NCI-H748 (cell line): ENCODE measurements around the gene BLOC1S1.
A peak's percentile ranks its signal among the peaks of the same experiment; 100 is the strongest.

Source experiments
- DNase-seq: peaks from one replicate; lab custom pipeline; 2025; ENCODE audit not compliant: unreplicated experiment; lab: John Stamatoyannopoulos, UW

Gene BLOC1S1

GRCh38 chr12:55726971-55727370 lies 11.1 kb downstream of the BLOC1S1 start:
- DNase-seq, result no peak

DNA sequence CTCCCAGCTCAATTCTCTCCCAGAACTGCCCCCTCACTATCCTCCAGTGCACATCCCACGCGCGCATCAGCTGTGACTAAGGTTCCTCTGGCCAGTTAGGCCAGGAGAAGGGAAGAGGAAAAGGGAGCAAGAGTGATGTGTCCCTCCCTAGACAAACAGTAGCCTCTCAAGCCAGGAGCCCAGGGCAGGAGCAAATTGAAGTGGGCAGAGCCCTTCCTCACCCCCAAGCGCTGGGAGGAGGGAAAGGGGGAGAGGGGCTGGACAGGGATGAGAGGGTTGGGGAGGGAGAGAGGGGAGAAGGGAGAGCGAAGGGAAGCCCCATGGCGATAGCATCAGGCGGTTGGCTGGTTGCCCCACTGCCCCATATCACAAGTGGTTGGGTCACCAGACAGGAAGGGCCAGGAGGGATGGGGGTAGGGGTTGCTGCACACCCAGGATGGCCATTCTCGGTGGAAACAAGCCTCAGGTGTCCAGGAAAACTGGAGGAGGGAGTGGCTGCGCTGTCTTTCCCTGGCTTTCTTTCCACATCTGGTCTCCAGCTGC lies 11.9 kb downstream of the BLOC1S1 start:
- peak; percentile 71 for DNase-seq

DNA sequence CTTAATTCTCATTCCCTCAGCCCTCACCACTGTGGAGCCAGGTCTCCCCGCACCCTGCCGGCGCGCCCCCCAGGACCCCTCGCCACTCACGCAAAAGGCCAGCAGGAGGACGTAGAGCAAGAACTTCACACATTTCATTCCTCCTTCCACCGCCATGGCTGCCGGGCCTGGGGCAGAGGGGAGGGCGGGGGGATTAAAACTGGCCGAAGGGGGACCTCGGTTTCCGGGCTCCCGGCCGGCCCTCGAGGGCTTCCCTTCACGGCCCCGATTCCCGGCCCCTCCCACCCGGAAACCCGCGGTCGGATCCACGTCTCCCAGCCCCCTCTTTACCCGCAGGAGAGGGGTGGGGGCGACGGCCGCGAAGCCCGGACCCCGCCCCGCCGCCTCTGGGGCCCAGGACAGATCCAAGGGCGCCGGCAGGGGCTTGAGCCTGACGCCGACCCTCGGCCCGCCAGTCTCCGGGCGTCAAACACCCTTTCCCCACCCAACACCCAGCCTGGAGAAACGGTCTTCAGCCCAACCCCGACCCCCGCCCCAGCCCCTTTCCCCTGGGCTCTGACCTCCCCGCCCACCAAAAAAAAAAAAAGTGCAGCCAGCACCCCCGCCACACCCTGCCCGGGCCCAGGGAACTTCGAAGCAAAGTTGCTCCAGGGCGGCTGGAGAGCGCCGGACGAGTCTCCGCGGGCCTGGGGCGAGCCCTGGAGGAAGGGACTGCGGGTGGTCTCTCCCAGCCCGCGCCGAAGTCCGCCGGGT lies 12.5 kb downstream of the BLOC1S1 start:
- peak; percentile 62 for DNase-seq

DNA sequence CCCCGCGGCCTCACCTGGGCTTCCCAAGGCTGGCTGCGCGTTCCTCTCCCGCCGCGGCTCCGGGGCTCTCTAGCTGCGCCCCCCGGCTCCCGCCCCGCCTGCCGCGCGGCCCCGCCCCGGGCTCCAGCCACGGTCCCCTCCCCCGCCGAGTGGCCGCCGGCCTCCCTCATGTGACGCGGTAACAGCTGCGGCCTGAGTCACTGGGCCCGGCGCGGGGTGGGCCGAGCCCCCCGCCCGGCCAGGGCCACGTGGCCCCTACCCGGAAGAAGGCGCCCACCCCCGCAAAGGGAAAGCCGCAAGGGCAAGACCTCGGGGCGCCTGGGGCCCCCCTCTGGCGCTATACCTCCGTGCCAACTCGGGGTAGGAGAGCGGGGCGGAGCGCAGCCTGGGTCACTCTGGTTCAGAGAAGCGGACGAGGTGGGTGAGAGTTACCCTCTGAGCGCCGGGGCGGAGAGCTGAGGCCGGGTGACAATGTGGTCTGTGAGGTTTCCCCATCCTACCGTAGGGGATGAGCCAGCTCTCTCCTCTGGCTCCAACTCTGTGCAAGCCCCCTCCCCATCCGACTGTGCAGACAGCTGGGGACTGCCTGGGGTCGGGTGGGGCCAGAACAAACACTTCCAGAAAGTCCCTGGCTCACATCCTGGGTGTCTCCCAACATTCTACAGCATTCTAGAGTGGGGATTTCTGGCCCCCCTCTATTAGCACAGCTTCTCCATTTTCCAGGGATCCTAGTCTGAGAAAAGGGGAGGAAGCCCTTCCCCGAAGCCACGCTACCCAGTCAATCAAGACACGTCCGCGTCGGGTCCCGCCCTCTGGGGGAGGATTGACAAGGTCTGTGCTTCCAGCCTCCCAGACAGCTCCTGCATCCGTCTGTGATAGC lies 13.3 kb downstream of the BLOC1S1 start, which contains the start of gene CD63:
Gene CD63, minus strand, starts transcription at position 71 of the 880 bp plus-strand sequence. CDS start 668 bp downstream, outside the sequence.
- DNase-seq, result peak; percentile 91

GRCh38 chr12:55729819-55730818 lies 14.3 kb downstream of the BLOC1S1 start:
- no peak for DNase-seq

GRCh38 chr12:55732288-55732687 lies 16.4 kb downstream of the BLOC1S1 start:
- DNase-seq, result no peak

DNA sequence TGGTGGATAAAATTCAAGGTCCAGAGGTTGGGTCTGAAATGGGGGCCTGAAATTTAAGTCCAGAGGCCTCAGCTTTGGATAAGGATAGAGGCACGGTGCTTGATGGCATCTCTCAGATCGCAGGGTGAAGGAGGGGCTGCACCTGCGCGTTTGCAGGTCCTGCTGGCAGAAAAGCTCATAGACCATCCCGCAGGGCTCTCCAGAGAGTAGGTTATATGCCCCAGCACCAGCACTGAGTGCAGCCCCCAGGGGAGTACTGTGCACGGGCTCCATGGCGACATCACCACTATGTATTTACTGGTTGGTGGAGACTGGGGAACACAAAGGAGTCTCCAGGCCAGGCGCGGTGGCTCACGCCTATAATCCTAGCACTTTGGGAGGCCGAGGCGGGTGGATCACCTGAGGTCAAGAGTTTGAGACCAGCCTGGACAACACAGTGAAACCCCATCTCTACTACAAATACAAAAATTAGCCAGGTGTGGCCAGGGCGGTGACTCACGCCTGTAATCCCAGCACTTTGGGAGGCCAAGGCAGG lies 17.2 kb downstream of the BLOC1S1 start:
- DNase-seq, result no peak

DNA sequence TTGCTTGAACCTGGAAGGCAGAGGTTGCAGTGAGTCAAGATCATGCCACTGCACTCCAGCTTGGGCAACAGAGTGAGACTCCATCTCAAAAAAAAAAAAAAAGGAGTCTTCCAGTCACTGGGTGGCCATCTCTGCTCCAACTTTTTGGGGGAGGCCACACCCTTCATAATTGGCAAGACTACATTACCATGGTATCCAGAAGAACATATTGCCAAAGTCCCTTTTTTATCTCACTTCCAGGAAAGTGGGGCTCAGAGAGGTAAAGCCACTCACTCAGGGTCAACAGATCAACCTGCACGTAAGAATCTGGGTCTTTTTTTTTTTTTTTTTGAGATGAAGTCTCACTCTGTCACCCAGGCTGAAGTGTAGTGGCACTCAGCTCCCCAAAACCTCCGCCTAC lies 18.0 kb downstream of the BLOC1S1 start:
- no peak for DNase-seq

DNA sequence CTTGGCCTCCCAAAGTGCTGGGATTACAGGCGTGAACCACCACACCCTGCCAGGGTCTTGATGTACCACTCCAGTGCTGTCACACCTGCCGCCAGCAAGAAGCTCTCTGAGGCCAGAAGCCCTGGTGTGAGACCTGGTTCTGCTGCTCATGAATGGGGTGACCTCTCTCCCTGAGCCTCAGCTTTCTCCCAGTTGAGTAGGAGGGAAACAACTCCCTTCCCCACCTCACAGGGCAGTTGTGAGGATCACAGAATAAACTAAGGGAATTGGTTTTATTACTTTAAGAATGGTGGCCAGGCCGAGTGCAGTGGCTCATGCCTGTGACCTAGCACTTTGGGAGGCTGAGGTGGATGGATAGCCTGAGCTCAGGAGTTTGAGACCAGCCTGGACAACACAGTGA lies 18.7 kb downstream of the BLOC1S1 start:
- DNase-seq, result no peak

GRCh38 chr12:55736076-55736475 lies 20.2 kb downstream of the BLOC1S1 start:
- no peak for DNase-seq

DNA sequence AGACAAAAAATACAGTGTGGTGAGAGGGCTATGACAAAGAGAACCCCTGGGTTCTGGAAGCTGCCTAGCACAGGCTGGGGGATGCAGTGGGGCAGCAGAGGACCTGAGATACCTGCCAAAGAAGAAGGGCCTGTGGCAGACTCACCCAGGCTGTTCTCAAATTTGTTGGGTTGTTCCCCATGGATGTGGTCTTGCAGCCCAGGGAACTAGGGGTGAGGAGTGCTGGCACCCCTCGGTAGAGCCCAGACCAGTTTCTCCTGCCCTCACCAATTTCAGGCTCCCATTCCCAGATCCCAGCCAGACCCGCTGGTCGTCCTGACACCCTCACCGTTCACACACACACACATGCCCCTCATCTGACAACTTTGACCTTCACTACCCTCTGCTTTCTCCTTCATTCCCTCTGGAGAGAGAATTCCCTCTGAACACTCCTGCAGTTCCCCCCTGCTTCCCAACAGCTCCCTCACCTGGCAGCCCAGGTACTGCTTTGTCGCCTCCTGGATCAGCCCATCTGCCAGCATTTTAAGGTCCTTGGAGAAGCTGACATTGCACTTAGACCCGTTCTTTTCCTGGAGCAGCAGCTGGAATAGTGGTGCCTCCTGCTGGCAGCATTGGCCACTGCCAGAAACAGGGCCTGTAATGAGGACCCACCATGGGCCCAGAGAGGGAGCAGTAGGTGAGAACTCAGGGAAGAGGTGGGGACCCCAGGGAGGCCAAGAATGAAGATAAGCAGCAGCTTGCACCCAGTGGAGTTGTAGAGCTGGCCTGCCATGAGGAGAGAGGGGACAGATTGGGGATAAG lies 21.1 kb downstream of the BLOC1S1 start:
- DNase-seq, result peak; percentile 89

DNA sequence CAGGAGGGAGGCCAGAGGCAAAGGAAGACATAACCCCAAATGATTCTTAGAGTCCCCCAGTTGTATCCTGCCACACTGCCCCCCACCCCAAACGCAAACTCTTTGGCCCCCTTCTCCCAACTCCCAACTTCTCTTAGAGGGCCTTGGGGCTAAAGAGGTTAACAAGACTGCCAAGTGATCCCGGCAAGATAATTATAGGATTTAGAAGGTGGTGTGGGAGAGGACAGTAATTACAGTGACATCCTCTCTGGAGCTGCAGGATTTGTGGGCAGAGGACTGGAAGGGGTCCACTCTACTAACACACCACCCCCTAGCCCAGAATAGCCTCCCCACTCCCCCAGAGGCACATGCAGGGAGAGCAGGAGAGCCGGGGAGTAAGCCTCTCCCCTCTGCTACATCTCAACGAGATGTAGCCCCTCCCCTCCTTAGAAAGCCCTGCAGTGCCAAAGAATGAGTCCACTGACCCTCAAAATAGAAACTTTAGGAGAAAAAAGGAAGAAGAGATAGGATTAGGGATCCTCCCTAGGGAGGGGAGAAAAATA lies 21.8 kb downstream of the BLOC1S1 start:
- DNase-seq, result peak; percentile 49

GRCh38 chr12:55738123-55739024 lies 22.5 kb downstream of the BLOC1S1 start:
- DNase-seq, result peak; percentile 95

- no peak for DNase-seq
These were observed 23.2 kb downstream of the BLOC1S1 start for GRCh38 chr12:55739025-55739378.

- no peak for DNase-seq
These were observed 26.3 kb downstream of the BLOC1S1 start for GRCh38 chr12:55741931-55742680.

- DNase-seq, result peak; percentile 87
These were observed 27.0 kb downstream of the BLOC1S1 start, which contains the start of gene GDF11 for GRCh38 chr12:55742719-55743405. GDF11 (plus strand) TSS chr12:55743122; CDS start chr12:55743317, 195 bp downstream.
